GM21381 (cell line): ENCODE data around the gene DGKG.

Experiments used
- ATAC-seq: cut with Tn5 transposase; IDR thresholded peaks from one replicate; pipeline ENCODE4 v1.9.1; 2021; ENCODE audit warnings: mild to moderate bottlenecking, moderate library complexity; ENCODE audit not compliant: unreplicated experiment

DGKG gene

GRCh38 chr3:186361762-186362536, at the start of gene DGKG:
Gene DGKG, minus strand, starts transcription at chr3:186362234. Its CDS starts 41,775 bp downstream, at chr3:186320459.
- peak; percentile 51 for ATAC-seq

GRCh38 chr3:186411089-186411488, 49.1 kb upstream of the DGKG start:
- no peak for ATAC-seq

DNA sequence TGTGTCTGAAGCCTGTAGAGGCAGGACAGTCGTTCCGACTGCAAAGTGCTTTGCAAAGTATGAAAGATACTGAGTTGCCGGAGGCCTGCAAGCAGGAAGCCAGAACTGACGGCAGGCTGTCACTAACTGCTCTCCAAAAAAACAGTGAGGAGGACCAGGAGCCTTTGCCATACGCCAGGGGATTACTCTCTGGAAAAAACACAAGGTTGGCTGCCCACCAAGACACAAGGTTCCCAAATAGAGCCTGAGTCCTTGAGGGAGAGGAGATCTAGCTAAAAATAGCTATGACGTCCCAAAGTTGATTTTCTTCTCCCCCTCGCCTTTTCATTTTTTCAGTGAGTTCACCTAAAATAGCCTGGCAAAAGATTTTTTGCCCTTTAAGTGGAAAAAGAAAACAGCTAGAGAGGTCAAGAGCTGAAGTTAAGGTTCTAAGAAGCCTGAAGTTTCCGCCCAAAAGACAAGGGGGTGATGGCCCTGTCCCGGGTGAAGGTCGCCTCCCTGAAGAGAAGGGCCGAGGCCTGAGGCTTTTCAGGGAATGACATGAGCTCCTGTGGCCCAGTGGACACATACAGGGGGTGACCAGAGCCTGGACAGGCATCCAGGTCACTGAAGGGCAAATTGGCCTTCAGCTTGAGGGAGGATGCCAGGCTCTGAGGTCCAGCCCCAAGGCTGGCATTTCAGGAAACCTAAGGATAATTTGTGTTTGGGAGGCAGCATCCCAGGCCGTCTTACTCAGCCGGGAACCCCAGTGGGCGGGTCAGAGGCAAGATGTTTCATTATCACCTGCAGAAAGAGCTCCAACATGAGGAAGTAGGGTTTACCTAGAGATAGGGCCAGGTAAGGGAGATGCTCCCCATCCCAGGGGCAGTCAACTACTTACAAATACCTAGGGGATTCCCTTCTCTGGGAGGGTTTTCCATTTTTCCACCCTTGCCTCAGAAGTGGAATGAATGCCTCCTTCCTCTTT, 44.9 kb upstream of the DGKG start:
- ATAC-seq, result no peak

GRCh38 chr3:186401556-186401955, 39.5 kb upstream of the DGKG start:
- ATAC-seq, result no peak

GRCh38 chr3:186400662-186401061, 38.6 kb upstream of the DGKG start:
- ATAC-seq, result no peak

- ATAC-seq, result no peak
Observed at GRCh38 chr3:186400026-186400425, 38.0 kb upstream of the DGKG start.

GRCh38 chr3:186394566-186395217, 32.7 kb upstream of the DGKG start:
- no peak for ATAC-seq

- ATAC-seq, result no peak
Observed at GRCh38 chr3:186386883-186387560, 25.0 kb upstream of the DGKG start.

DNA sequence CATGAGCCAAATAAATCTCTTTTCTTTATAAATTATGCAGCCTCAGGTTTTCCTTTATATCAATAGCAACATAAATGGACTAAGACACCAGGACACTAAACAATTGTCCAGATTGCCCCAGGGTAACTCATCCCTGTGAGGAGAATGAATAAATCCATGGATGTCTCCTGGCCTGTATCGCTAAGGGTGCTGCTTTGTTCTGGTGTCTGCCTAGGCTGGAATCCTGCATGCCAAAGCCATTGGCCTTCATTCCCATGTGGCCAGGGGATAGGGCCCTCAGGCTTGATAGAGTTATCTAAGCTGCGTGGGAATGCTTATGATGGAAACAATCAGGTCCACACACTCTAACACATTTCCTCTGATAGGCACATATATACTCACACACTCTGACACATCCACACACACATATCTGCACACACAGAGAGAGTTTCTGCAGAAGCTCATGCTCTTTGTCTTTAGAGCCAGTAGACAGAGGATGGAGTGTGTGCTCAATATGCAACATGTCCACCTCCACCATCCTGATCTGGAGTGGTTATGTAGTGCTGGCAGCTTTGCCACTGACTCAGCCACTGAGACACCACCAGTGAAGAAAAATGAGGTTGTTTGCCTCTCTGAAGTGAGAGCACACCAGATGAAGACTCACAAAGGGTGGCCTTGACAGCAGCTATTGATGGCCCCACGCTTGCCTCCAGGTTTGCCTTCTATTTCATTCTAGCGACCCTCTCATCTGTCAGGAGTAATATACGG, 24.0 kb upstream of the DGKG start:
- ATAC-seq, result no peak

- ATAC-seq, result no peak
Observed at GRCh38 chr3:186383026-186383993, 21.3 kb upstream of the DGKG start.

DNA sequence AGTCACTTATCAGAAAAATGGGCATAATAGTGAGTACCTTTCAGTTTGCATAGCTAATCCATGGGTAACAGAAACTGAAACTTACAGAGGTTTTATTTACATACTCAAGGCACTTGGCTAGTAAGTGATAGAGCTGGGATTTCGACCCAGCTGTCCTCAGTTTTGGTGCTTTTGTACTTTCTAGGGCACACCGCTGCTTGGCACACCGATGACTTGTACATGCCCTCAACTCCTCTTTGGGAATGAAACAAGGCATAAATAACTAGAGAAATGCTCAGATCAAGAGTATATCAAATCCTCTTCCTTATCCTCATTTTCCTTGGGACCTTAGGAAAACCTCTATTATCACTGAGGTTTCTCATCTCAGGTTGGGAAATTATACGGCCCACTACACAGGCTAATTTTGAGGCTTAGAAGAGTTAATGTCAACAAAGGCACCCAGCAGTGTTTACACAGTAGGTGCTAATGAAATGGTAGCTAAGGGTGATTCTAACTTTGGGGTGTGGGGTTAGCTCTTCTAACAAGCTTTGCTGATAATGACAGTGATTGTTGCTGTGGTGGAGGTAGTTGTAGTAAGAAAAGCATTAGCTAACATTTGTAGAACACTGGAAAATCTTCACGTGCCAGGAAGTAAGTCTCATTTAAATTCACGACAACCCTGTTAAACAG, 20.3 kb upstream of the DGKG start:
- no peak for ATAC-seq

- no peak for ATAC-seq
Observed at GRCh38 chr3:186381424-186382216, 19.6 kb upstream of the DGKG start.

DNA sequence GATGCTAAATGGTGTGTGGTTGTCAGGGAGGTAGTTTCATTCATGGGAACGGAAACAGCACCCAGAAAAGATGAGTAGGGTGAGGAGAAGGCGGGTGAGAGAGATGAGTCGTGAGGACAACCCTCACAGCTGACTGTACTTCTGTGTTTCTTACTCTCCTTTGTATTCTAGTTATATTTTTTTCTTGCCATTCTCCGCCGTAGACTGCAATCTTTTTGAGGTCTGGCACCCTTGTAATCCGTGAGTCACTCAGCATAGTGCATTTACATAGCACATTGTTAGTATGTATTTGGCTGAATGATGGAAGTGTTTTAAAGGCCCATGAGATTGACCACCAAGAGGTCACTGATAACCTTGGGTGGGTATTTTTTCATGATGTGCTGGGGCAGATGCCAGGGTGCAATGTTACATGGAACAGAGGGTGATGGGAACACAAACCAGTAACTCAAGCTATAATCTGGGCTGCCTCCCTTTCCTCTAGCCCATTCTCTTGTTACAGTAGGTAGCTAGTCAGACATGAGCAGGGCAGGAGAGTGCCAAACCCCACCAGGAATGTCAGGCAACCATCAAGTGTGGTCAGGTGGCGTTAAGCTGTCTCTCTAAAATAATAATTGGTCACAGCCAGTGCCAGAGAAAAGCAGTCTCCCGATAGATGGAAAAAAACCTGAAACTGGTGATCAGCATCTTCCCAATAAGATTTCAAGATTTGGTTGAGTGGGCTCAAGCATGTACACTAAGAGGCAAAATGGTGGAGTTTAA, 18.8 kb upstream of the DGKG start:
- no peak for ATAC-seq

- no peak for ATAC-seq
Observed at GRCh38 chr3:186375443-186375842, 13.4 kb upstream of the DGKG start.

- ATAC-seq, result no peak
Observed at GRCh38 chr3:186374376-186374775, 12.3 kb upstream of the DGKG start.

DNA sequence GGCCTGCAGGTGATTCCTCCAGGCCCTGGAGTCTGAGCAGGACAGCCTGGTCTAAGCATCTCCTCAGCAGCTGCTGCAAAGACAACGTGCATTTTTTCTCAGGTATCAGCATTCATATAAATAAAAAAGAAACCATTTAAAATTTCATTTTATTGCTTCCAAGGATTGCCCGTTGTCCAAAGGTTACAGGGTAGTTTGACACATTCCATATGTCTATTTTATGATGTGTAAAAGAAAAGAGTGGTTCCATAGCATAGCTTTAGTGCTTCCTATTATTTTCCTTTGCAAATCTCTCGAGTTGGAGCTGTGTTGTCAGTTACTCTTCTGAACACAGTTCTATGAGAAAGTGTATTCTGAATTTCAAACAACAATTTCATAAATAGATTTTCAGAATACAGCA, 7.2 kb upstream of the DGKG start:
- ATAC-seq, result no peak

- no peak for ATAC-seq
Observed at GRCh38 chr3:186368717-186369116, 6.7 kb upstream of the DGKG start.
